Choroid plexus epithelial cell (primary cell): ENCODE results near the gene RAB1B.

ENCODE experiments used
- DNase-seq: peaks from one replicate; pipeline ENCODE4 v3.0.0-alpha.2; 2010; ENCODE audit warnings: low read depth
- H3K4me3 ChIP-seq: 2 replicates; pipeline ENCODE4 v1.5.1; 2011; ENCODE audit warnings: low read depth, mild to moderate bottlenecking, control low read depth, low read length, moderate library complexity
- CTCF ChIP-seq: conservative IDR thresholded peaks from 2 replicates; pipeline ENCODE4 v1.5.1; 2011; ENCODE audit warnings: low read depth, mild to moderate bottlenecking, control low read depth, inconsistent platforms, low read length, moderate library complexity

The RAB1B gene

GRCh38 chr11:66222358-66223149 lies 45.9 kb upstream of the RAB1B start:
- DNase-seq: peak; percentile 96
- TF ChIP-seq CTCF: peak; percentile 99

GRCh38 chr11:66224226-66224855 lies 44.1 kb upstream of the RAB1B start:
- no peak for TF ChIP-seq CTCF
- H3K4me3 ChIP-seq: no peak overlapping the region
- no peak for DNase-seq

More at GRCh38 chr11:66222358-66223149, 45.9 kb upstream of the RAB1B start:
- H3K4me3 ChIP-seq: peak overlapping the region; percentile 26

GRCh38 chr11:66225066-66225465 lies 43.4 kb upstream of the RAB1B start:
- no peak for DNase-seq
- no peak for TF ChIP-seq CTCF

GRCh38 chr11:66226101-66226500 lies 42.3 kb upstream of the RAB1B start:
- H3K4me3 ChIP-seq: no peak overlapping the region
- DNase-seq: no peak
- TF ChIP-seq CTCF: no peak

More at GRCh38 chr11:66225066-66225465, 43.4 kb upstream of the RAB1B start:
- no peak overlapping the region for H3K4me3 ChIP-seq

- DNase-seq: no peak
- no peak for TF ChIP-seq CTCF
- no peak overlapping the region for H3K4me3 ChIP-seq
Observed at GRCh38 chr11:66227700-66228099, 40.7 kb upstream of the RAB1B start.

- TF ChIP-seq CTCF: no peak
- no peak overlapping the region for H3K4me3 ChIP-seq
- no peak for DNase-seq
Observed at GRCh38 chr11:66228521-66228920, 39.9 kb upstream of the RAB1B start.
